Uterus (tissue), 4 donors: ENCODE data around the gene HOMEZ. TPM values are rescaled to one million over a fixed set of nuclear protein-coding genes. Genes with fewer than 3 reads are reported as not detected.
"Not testable (repeated sequence)": the region's sequence is repeated elsewhere in the genome, so short reads cannot be mapped to it uniquely, and the experiment has no call there.

Experiments used
- DNase-seq, 2 donors: peaks; one replicate each; pipeline ENCODE4 v3.0.0-alpha.2; 2019 to 2020
- H3K27ac ChIP-seq, 2 donors: fragments of 200-600 bp; sonication (generic); 1 replicate in 1 of 2; 2 replicates in 1 of 2; pipeline ENCODE4 v1.5.1; 2016 to 2018
- H3K27me3 ChIP-seq, 2 donors: fragments of 200-600 bp; sonication (generic); one replicate each; pipeline ENCODE4 v1.5.1; 2018 to 2019; ENCODE audit warnings: control low read depth in 1 of 2
- H3K36me3 ChIP-seq, 2 donors: fragments of 200-600 bp; sonication (generic); one replicate each; pipeline ENCODE4 v1.5.1; 2019; ENCODE audit warnings: control low read depth in 1 of 2
- H3K4me1 ChIP-seq, 2 donors: fragments of 200-600 bp; sonication (generic); one replicate each; pipeline ENCODE4 v1.5.1; 2018 to 2019; ENCODE audit warnings: control low read depth in 1 of 2
- H3K4me3 ChIP-seq, 2 donors: fragments of 200-600 bp; sonication (generic); 1 replicate in 1 of 2; 2 replicates in 1 of 2; pipeline ENCODE4 v1.5.1; 2018 to 2019; ENCODE audit warnings: mild to moderate bottlenecking in 1 of 2
- H3K9me3 ChIP-seq, 2 donors: fragments of 200-600 bp; sonication (generic); one replicate each; pipeline ENCODE4 v1.5.1; 2019; ENCODE audit warnings: control low read depth in 1 of 2
- POLR2A ChIP-seq, 2 donors: fragments of 450-650 bp; IDR thresholded peaks; one replicate each; pipeline ENCODE4 v1.6.1; 2016; ENCODE audit warnings: antibody characterized with exemption in 2 of 2, mild to moderate bottlenecking in 1 of 2, moderate library complexity in 1 of 2
- intact Hi-C: fragments of 100-400 bp; cut with DNase I; formaldehyde crosslinking; loops from one replicate; pipeline ENCODE4 v1.15.1; 2023; ENCODE audit warnings: low total_unique reads
- total RNA-seq, 4 donors: library from RNA; depleted of rRNA in 3 of 4; stranded (reverse); fragments of >200 nt in 3 of 4; gene quantifications; one replicate each; pipeline versions ENCODE4 v1.1.0 to v1.2.4, GENCODE V29; 2014 to 2023
- TF ChIP-seq, protein P1 (sequence below), 4 experiments: fragments of 200-600 bp in 2 of 4; fragments of 450-650 bp in 2 of 4; sonication (generic) in 2 of 4; IDR thresholded peaks; one replicate each; pipeline ENCODE4 v1.5.1; 2016 to 2019; ENCODE audit warnings: antibody characterized with exemption in 4 of 4, mild to moderate bottlenecking in 2 of 4, moderate library complexity in 1 of 4
- donor health status: DM: yes; HTN: yes; CAD: no.

The HOMEZ gene
- total RNA-seq, 4 donors from 2014 or later: 5.1 to 26.2 (median 11.4) TPM

DNA sequence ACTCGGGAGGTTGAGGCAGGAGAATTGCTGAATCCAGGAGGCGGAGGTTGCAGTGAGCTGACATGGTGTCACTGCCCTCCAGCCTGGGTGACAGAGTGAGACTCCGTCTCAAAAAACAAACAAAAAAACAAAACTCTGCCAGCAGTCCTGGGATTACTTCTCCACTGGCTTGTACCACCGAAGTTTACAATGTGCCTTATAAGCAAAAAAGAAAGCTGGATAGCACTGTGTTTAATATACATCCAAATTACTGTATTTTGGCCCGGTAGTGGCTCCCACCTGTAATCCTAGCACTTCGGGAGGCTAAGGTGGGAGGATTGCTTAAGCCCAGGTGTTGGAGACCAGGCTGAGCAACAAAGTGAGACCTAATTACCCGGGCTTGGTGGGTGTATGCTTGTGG lies 16.7 kb downstream of the HOMEZ start:
- Histone ChIP-seq H3K4me1 (no peaks in the 10 kb centered on the region), H3K27me3 (no peaks in the 10 kb centered on the region), H3K9me3 (no peaks in the 10 kb centered on the region), H3K4me3 (no peak overlapping the region), H3K36me3 (no peaks in the 10 kb centered on the region), H3K27ac (no peak overlapping the region)
- TF ChIP-seq POLR2A (IDR thresholded peaks at IDR 0.05): no peak
- TF ChIP-seq, protein P1, sequence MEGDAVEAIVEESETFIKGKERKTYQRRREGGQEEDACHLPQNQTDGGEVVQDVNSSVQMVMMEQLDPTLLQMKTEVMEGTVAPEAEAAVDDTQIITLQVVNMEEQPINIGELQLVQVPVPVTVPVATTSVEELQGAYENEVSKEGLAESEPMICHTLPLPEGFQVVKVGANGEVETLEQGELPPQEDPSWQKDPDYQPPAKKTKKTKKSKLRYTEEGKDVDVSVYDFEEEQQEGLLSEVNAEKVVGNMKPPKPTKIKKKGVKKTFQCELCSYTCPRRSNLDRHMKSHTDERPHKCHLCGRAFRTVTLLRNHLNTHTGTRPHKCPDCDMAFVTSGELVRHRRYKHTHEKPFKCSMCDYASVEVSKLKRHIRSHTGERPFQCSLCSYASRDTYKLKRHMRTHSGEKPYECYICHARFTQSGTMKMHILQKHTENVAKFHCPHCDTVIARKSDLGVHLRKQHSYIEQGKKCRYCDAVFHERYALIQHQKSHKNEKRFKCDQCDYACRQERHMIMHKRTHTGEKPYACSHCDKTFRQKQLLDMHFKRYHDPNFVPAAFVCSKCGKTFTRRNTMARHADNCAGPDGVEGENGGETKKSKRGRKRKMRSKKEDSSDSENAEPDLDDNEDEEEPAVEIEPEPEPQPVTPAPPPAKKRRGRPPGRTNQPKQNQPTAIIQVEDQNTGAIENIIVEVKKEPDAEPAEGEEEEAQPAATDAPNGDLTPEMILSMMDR (IDR thresholded peaks at IDR 0.05): no peak
- intact Hi-C loops: no loop called here
- DNase-seq: no peak

DNA sequence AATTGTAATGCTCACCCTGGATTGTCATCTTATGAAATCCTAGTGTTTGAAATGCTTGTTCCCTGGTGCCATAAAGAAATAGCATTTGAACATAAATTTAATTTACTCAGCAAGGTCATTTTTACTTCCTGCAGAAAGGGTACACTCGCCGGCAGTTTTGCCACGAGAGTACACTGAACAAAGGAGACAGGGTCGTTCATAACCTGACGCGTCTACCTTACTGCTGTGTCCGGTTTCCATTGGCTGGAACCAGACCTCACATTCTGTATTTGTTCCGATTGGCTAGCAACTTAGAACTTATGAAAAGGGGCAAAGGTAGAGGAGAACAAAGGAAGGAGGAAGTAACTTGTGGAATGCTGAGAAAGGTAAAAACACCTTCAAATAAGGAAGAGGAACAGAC lies 25.1 kb downstream of the HOMEZ start:
- H3K27ac ChIP-seq, H3K4me3 ChIP-seq, H3K27me3 ChIP-seq, H3K36me3 ChIP-seq, H3K9me3 ChIP-seq, DNase-seq, H3K4me1 ChIP-seq, intact Hi-C loops: not testable (repeated sequence)

DNA sequence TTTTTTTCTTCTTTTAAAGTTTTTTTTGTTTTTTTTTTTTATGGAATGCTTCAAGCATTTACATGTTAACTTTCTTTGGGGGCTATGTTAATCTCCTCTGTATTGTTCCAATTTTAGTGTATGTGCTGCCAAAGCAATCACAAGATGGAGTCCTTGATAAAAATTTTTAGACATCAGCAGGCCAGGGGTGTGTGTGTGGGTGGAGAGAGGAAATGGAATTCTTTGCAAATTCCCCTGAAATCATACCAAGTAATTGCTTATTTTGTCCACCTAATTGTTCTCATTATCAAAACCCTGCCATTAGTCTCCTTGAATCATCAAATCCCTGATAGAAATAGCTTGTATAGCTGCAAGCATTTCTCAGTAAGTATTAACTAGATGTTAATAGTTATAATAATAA lies 26.5 kb downstream of the HOMEZ start:
- no peak for DNase-seq
- Histone ChIP-seq H3K4me3 (no peak overlapping the region), H3K36me3 (no peaks in the 10 kb centered on the region), H3K4me1 (no peaks in the 10 kb centered on the region), H3K27me3 (no peaks in the 10 kb centered on the region), H3K27ac (no peak overlapping the region), H3K9me3 (no peaks in the 10 kb centered on the region)
- intact Hi-C loops: no loop called here
- no peak for TF ChIP-seq POLR2A (IDR thresholded peaks at IDR 0.05)
- TF ChIP-seq, protein P1 (IDR thresholded peaks at IDR 0.05): no peak

DNA sequence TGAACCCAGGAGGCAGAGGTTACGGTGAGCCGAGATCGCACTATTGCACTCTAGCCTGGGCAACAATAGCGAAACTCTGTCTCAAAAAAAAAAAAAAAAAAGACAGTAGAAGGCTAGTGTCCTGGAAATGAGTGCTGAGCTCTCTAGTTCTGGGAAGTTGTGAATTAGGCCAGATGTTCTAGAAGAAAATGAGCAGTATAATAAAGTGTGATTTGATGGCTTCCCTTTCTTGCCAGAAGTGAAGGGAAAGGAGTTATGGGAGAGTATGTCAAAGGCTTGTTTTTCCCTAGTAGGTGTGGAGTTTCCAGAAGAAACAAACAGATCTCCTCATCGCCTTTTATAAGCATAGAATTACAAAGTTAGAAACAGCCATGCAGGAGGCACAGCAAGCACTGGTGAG lies 27.7 kb downstream of the HOMEZ start:
- no peak for TF ChIP-seq POLR2A (IDR thresholded peaks at IDR 0.05)
- TF ChIP-seq, protein P1 (IDR thresholded peaks at IDR 0.05): no peak
- H3K9me3 ChIP-seq: no peaks in the 10 kb centered on the region
- no peak overlapping the region for H3K4me3 ChIP-seq
- DNase-seq: no peak
- H3K27ac ChIP-seq: no peak overlapping the region
- no peaks in the 10 kb centered on the region for H3K27me3 ChIP-seq
- H3K4me1 ChIP-seq: no peaks in the 10 kb centered on the region
- H3K36me3 ChIP-seq: no peaks in the 10 kb centered on the region
- intact Hi-C loops: no loop called here

DNA sequence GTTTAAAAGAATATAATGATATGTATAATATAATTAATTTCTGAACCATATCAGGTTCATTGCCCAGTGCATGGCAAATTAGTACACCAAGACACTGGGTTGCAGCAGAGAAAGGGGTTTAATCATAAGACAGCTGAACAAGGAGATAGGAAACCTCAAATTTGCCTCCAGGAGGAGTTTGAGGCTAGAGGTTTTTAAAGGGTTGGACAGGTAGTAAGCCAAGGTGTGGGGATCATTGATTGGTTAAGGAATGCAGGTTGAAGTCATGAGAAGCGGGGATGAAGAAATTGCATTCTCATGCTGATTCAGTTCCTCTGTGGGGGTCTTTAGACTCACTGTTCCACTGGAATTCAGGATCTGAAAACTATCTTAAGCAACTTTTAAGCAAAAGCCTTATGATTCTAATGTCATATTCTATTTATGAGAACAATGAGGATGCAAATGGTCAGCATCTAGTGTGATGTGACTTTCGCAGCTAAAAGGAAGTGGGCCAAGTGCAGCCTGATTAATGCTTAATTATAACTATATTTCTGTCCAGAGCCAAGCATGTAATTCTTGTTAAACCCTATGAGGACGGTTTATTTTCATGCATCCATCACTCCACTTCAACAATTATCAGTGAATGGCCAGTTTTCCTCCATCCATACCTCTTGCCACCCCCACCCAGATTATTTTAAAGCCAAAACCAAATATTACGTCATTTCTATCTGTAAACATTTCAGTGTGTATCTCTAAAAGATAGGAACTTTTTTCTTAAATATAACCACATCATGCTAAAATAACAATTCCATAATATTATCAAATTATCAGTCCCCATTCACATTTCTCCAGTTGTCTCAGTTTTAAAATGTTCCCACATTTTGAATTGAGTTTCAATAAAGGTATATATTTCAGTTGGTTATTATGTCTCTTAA lies 33.3 kb downstream of the HOMEZ start:
- TF ChIP-seq, protein P1 (IDR thresholded peaks at IDR 0.05): no peak
- no peak for TF ChIP-seq POLR2A (IDR thresholded peaks at IDR 0.05)
- H3K27ac ChIP-seq: no peak overlapping the region
- DNase-seq: no peak
- H3K9me3 ChIP-seq: no peaks in the 10 kb centered on the region
- no peaks in the 10 kb centered on the region for H3K4me1 ChIP-seq
- no peaks in the 10 kb centered on the region for H3K36me3 ChIP-seq
- H3K27me3 ChIP-seq: no peaks in the 10 kb centered on the region
- intact Hi-C loops: no loop called here
- no peak overlapping the region for H3K4me3 ChIP-seq
